Activated CD8-positive, alpha-beta T cell treated with anti-CD3 and anti-CD28 coated beads for 36 hours (primary cell): ENCODE measurements around the gene CASP3. TPM values are rescaled to one million over a fixed set of nuclear protein-coding genes. Genes with fewer than 3 reads are reported as not detected.
"Not testable (repeated sequence)": the region's sequence is repeated elsewhere in the genome, so short reads cannot be mapped to it uniquely, and the experiment has no call there.

Source experiments
- ATAC-seq: fragments of 200-7000 bp; cut with Tn5 transposase; one replicate; pipeline ENCODE4 v1.10.0; 2021; ENCODE audit warnings: mild to moderate bottlenecking, moderate library complexity
- CTCF ChIA-PET: fragments of 350-600 bp; sonication (Branson Sonifier 250); formaldehyde crosslinking; loops from one replicate; lab custom pipeline; 2021; ENCODE audit warnings: antibody characterized with exemption; lab: Charles Lee
- POLR2A ChIA-PET: fragments of 350-600 bp; sonication (Branson Sonifier 250); formaldehyde crosslinking; loops from one replicate; lab custom pipeline; 2021; ENCODE audit warnings: antibody characterized with exemption; lab: Charles Lee
- DNase-seq: peaks from one replicate; pipeline ENCODE4 v3.0.0-alpha.2; 2020
- H3K27ac Mint-ChIP-seq: one replicate; pipeline ENCODE4 v1.8.0; 2021; ENCODE audit warnings: mild to moderate bottlenecking, mixed read lengths
- H3K27me3 Mint-ChIP-seq: one replicate; pipeline ENCODE4 v1.8.0; 2021; ENCODE audit warnings: mixed read lengths
- H3K36me3 Mint-ChIP-seq: one replicate; pipeline ENCODE4 v1.8.0; 2021; ENCODE audit warnings: low read depth, mixed read lengths
- H3K4me1 Mint-ChIP-seq: one replicate; pipeline ENCODE4 v1.8.0; 2021; ENCODE audit warnings: low read depth, mixed read lengths
- H3K4me3 Mint-ChIP-seq: one replicate; pipeline ENCODE4 v1.8.0; 2021; ENCODE audit warnings: mild to moderate bottlenecking, moderate library complexity, mixed read lengths
- H3K9me3 Mint-ChIP-seq: one replicate; pipeline ENCODE4 v1.8.0; 2021; ENCODE audit warnings: mixed read lengths
- intact Hi-C: fragments of 100-400 bp; cut with micrococcal nuclease; formaldehyde crosslinking; loops from one replicate; pipeline ENCODE4 v1.10.0; 2022
- total RNA-seq, 2 experiments: library from RNA; stranded (reverse); gene quantifications; one replicate each; pipeline ENCODE4 v1.2.3, GENCODE V29; 2021
- TF ChIP-seq, protein P1 (sequence below): fragments of 200-600 bp; IDR thresholded peaks from one replicate; pipeline ENCODE4 v1.8.0; 2022; ENCODE audit warnings: antibody characterized with exemption, mild to moderate bottlenecking

The CASP3 gene
- total RNA-seq, 2 experiments from 2014 or later, result 96.9 to 100 TPM

DNA sequence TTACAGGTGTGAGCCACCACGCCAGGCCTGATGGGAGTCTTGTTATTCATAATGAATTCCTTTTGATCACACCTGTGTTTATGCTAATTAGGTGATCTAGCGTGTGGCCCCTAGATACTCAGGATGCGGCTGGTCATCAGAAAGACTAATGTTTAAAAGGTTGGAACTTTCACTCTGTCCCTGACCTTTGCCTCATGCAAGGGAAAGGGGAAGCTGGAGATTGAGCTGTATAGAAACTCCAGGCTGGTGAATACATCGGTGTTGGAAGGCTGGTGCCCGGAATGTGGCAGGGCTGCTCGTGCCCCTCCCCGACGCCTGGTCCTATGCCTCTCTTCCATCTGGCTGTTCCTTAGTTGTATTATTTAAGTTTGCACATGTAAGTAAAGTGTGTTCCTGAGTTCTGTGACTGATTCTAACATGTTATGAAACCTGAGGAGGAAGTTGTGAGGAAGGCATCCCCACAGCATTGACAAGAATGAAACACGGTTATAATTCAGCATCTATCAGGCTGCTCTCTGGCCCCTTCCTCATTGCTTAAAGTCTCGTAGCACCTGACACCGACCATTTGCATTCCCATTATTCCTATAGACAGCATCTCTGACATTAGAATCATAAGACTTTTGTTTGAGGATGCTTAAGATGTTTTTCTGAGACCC is 28.9 kb downstream of the CASP3 start:
- no peak overlapping the region for H3K27ac Mint-ChIP-seq
- H3K9me3 Mint-ChIP-seq, result peaks cover under 1% of the 10 kb centered on the region
- ChIA-PET POLR2A (interaction anchor here (1.1 kb wide), 1 partner anchor 106 kb away, joined by 3 read pairs; no protein-coding TSS in a partner anchor), CTCF (no interaction called here)
- ATAC-seq, result no peak
- H3K4me1 Mint-ChIP-seq, result peaks cover 8% of the 10 kb centered on the region
- DNase-seq, result no peak
- H3K27me3 Mint-ChIP-seq, result no peaks in the 10 kb centered on the region
- TF ChIP-seq, protein P1, sequence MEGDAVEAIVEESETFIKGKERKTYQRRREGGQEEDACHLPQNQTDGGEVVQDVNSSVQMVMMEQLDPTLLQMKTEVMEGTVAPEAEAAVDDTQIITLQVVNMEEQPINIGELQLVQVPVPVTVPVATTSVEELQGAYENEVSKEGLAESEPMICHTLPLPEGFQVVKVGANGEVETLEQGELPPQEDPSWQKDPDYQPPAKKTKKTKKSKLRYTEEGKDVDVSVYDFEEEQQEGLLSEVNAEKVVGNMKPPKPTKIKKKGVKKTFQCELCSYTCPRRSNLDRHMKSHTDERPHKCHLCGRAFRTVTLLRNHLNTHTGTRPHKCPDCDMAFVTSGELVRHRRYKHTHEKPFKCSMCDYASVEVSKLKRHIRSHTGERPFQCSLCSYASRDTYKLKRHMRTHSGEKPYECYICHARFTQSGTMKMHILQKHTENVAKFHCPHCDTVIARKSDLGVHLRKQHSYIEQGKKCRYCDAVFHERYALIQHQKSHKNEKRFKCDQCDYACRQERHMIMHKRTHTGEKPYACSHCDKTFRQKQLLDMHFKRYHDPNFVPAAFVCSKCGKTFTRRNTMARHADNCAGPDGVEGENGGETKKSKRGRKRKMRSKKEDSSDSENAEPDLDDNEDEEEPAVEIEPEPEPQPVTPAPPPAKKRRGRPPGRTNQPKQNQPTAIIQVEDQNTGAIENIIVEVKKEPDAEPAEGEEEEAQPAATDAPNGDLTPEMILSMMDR, result no peak
- H3K4me3 Mint-ChIP-seq, result no peak overlapping the region
- intact Hi-C loops, result no loop called here
- H3K36me3 Mint-ChIP-seq, result peaks cover 19% of the 10 kb centered on the region

DNA sequence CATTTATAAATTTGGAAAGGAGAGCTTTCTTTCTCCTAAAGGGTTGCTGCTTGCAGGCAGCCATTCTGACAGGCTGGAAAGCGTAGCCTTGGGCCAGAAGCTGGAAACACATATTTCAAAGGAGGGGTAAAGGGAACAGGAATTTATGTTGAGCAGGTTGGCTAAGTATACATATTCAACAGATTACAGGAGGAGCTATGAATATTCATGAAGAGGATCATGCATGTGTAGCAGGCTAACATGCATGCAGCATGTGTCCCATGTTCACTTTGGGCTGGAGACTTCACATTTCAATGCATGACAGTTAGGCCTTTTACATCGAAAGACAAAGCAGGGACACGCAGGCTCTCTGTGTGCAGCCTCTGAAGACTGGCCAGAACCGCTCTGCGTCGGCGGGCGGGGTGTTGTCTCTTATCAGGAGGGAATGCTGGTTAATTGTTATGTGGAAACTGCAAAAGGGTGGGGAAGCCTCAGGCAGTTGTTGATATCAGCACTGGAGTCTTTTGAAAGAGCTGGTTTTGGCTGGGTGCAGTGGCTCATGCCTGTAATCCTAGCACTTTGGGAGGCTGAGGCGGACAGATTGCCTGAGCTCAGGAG is 31.5 kb downstream of the CASP3 start:
- H3K9me3 Mint-ChIP-seq, result peaks cover 12% of the 10 kb centered on the region
- H3K27ac Mint-ChIP-seq, result no peak overlapping the region
- DNase-seq (no peak), ATAC-seq (no peak)
- no peaks in the 10 kb centered on the region for H3K4me1 Mint-ChIP-seq
- no peaks in the 10 kb centered on the region for H3K27me3 Mint-ChIP-seq
- POLR2A ChIA-PET, result interaction anchor here (1.3 kb wide), 1 partner anchor 10 kb away, joined by 4 read pairs; no protein-coding TSS in a partner anchor
- intact Hi-C loops, result no loop called here
- TF ChIP-seq, protein P1, result no peak
- CTCF ChIA-PET, result interaction anchor here (0.9 to 2.2 kb wide), 3 partner anchors 11 to 366 kb away, joined by 3 to 6 read pairs (median 3); no protein-coding TSS in a partner anchor
- peaks cover 7% of the 10 kb centered on the region for H3K36me3 Mint-ChIP-seq
- no peak overlapping the region for H3K4me3 Mint-ChIP-seq

DNA sequence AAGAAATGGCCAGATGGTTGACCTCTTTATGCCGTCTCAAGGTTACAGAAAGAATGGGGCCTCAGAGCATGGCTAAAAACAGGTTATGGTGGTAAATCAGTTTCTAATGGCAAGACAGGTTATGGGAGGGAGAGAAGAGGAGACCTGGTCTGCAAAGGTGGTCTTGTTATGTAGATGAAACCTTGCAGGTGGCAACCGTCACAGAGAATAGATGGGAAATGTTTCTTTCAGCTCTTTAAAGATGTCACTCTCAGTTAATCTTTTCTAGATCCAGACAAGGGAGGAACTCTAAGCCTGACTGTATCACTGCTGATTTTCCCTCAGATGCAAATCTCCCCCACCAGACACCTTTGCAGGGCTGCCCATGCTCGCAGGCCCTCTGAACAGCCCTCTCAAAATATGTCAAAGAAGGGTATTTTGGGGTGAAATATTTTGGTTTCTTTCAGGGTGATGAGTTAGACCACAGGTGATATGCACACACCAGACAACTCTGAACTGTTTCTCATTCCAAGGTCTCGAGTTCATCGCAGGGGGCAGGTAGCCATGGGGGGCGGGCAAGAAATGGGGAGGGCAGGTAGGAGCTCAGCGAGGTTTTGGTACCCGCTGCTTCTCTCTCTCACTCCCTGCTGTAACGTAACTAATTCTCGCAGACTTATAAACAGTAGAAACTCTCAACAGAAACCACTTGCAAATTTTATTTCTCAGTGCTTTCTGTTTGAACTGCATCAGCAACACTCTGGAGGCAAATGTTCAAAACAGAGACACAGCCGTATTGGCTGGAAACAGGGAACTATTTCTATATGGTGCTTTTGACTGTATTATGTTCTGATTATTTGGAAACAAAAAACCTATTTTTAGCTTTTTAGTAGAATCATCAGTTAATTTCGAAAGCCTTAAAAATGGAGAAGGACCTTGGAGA is 32.4 kb downstream of the CASP3 start:
- DNase-seq (no peak), ATAC-seq (no peak)
- peaks cover 12% of the 10 kb centered on the region for H3K9me3 Mint-ChIP-seq
- ChIA-PET CTCF (interaction anchor here (0.9 to 2.2 kb wide), 3 partner anchors 12 to 365 kb away, joined by 3 to 6 read pairs (median 3); no protein-coding TSS in a partner anchor), POLR2A (interaction anchor here (0.7 to 1.3 kb wide), 2 partner anchors 11 to 52 kb away, joined by 3 to 4 read pairs; no protein-coding TSS in a partner anchor)
- no peak overlapping the region for H3K27ac Mint-ChIP-seq
- intact Hi-C loops, result no loop called here
- TF ChIP-seq, protein P1, result no peak
- H3K4me3 Mint-ChIP-seq, result no peak overlapping the region
- no peaks in the 10 kb centered on the region for H3K27me3 Mint-ChIP-seq
- no peaks in the 10 kb centered on the region for H3K4me1 Mint-ChIP-seq
- peaks cover 6% of the 10 kb centered on the region for H3K36me3 Mint-ChIP-seq

DNA sequence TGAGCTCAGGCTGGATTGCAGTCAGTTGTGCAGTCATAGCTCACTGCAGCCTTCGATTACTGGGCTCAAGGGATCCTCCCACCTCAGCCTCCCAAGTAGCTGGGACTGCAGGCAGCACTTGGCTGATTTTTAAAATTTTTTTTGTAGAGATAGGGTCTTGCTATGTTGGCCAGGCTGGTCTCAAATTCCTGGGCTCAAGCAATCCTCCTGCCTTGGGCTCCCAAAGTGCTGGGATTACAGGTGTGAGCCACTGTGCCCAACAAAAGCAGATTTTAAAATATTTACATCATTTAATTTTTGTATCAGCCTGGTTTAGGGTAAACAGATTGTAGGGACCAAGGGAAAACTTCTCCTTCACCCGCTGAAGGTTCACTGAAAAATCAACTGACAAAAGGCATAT is 33.1 kb downstream of the CASP3 start:
- CTCF ChIA-PET, result interaction anchor here (2.2 kb wide), 1 partner anchor 16 kb away, joined by 6 read pairs; no protein-coding TSS in a partner anchor
- ATAC-seq, DNase-seq, H3K4me3 Mint-ChIP-seq, H3K27me3 Mint-ChIP-seq, POLR2A ChIA-PET, H3K36me3 Mint-ChIP-seq, H3K27ac Mint-ChIP-seq, intact Hi-C loops, H3K4me1 Mint-ChIP-seq: not testable (repeated sequence)
- peaks cover 12% of the 10 kb centered on the region for H3K9me3 Mint-ChIP-seq

DNA sequence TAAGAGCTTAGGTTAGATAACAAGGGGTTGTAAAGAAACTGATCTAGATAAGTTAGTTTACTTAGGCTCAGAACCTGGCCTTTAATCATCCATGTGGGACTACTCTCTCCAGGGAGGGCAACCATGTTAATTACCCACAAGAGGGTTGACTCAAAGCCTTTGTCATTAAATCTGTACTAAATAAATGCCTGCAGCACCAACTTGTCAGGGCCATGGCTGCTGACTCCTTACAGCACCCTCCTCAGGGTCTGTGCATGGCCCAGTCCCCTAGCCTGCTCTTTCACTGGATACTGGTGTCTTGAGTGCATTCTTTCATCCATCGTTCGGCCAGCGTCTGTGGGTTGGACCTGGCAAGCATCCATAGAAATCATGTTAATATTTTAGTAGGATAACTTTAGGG is 34.7 kb downstream of the CASP3 start:
- no peaks in the 10 kb centered on the region for H3K27me3 Mint-ChIP-seq
- TF ChIP-seq, protein P1, result no peak
- DNase-seq (no peak), ATAC-seq (no peak)
- intact Hi-C loops, result no loop called here
- no peak overlapping the region for H3K4me3 Mint-ChIP-seq
- H3K27ac Mint-ChIP-seq, result no peak overlapping the region
- POLR2A ChIA-PET, result no interaction called here
- no peaks in the 10 kb centered on the region for H3K4me1 Mint-ChIP-seq
- peaks cover 12% of the 10 kb centered on the region for H3K9me3 Mint-ChIP-seq
- peaks cover 6% of the 10 kb centered on the region for H3K36me3 Mint-ChIP-seq
- CTCF ChIA-PET, result interaction anchor here (2.2 kb wide), 1 partner anchor 14 kb away, joined by 6 read pairs; no protein-coding TSS in a partner anchor
